K562 (cell line): Measurements from ENCODE around the gene ACE. TPM values are rescaled to one million over a fixed set of nuclear protein-coding genes. Genes with fewer than 3 reads are reported as not detected.

Experiments
- ATAC-seq: fragments of 200-7000 bp; cut with Tn5 transposase; 3 replicates; pipeline ENCODE4 v1.9.1; 2020; ENCODE audit warnings: moderate library complexity
- BruUV-seq: library from RNA; stranded (reverse); fragments of 400-500 nt; replicated peaks from 2 replicates; lab custom pipeline; 2021; lab: Mats Ljungman, UMichigan
- CTCF ChIA-PET: fragments of 300-600 bp; formaldehyde crosslinking; extraction: SDS; loops from one replicate; lab custom pipeline; 2021; ENCODE audit warnings: low intra/inter-chr PET ratio; lab: Yijun Ruan, JAX
- POLR2A ChIA-PET: fragments of 300-600, 350-650 bp; sonication (Branson Sonifier 250); formaldehyde crosslinking; extraction: SDS; loops from one replicate; lab custom pipeline; 2021; ENCODE audit warnings: antibody characterized with exemption, inconsistent platforms; lab: Yijun Ruan, JAX
- DNase-seq, 4 experiments: peaks; one replicate each; pipeline versions ENCODE4 v3.0.0 to v3.0.0-alpha.2; 2011 to 2018; ENCODE audit warnings: low spot score in 3 of 4, mixed read lengths in 3 of 4; ENCODE audit errors: extremely low read depth in 1 of 4
- FAIRE-seq: peaks from 2 replicates; lab custom pipeline; 2011; peaks lifted over from hg19 to GRCh38; lab: Jason Lieb, UNC
- H2AFZ ChIP-seq: 2 replicates; pipeline ENCODE4 v1.6.0; 2011; ENCODE audit warnings: low read depth, low read length, control low read depth, inconsistent platforms
- H3K27ac ChIP-seq: fragments of 200-600 bp; 3 replicates; pipeline ENCODE4 v1.8.0; 2011; ENCODE audit warnings: low read depth, mild to moderate bottlenecking, control low read depth, inconsistent platforms, low read length, moderate library complexity, mixed read lengths; ENCODE audit errors: extremely low read depth
- H3K27me3 ChIP-seq, 2 experiments: fragments of 300-600 bp in 1 of 2; 2 replicates in 1 of 2; 3 replicates in 1 of 2; pipeline versions ENCODE4 v1.6.0 to v1.8.0; 2011; ENCODE audit warnings: inconsistent platforms in 2 of 2, low read length in 2 of 2, mild to moderate bottlenecking in 1 of 2, mixed read lengths in 1 of 2, moderate library complexity in 1 of 2; ENCODE audit not compliant: control insufficient read depth in 2 of 2, insufficient read depth in 2 of 2
- H3K36me3 ChIP-seq: fragments of 300-600 bp; 3 replicates; pipeline ENCODE4 v1.8.0; 2011; ENCODE audit warnings: mild to moderate bottlenecking, low read length, inconsistent platforms; ENCODE audit not compliant: control insufficient read depth, insufficient read depth
- H3K4me1 ChIP-seq, 2 experiments: fragments of 200-600 bp in 1 of 2; replicated peaks in 1 of 2; 2 replicates in 1 of 2; 3 replicates in 1 of 2; pipeline versions ENCODE4 v1.5.1 to v1.8.0; 2011; ENCODE audit warnings: inconsistent platforms in 2 of 2, low read length in 2 of 2, mild to moderate bottlenecking in 1 of 2, mixed read lengths in 1 of 2, moderate library complexity in 1 of 2; ENCODE audit not compliant: control insufficient read depth in 2 of 2, insufficient read depth in 2 of 2
- H3K4me2 ChIP-seq: 2 replicates; pipeline ENCODE4 v1.6.1; 2011; ENCODE audit warnings: low read length, control low read depth, inconsistent platforms, mixed read lengths; ENCODE audit not compliant: insufficient read depth
- H3K4me3 ChIP-seq: fragments of 200-600 bp; sonication (generic), shearing (Covaris generic); 2 replicates; pipeline ENCODE4 v1.5.1; 2016; ENCODE audit warnings: control low read depth, inconsistent platforms
- H3K79me2 ChIP-seq: fragments of 200-600 bp; 3 replicates; pipeline ENCODE4 v1.8.0; 2011; ENCODE audit warnings: low read length, inconsistent platforms; ENCODE audit not compliant: control insufficient read depth, insufficient read depth
- H3K9ac ChIP-seq, 2 experiments: 2 replicates each; pipeline versions ENCODE4 v1.6.0 to v1.6.1; 2011; ENCODE audit warnings: low read depth in 2 of 2, low read length in 2 of 2, control low read depth in 1 of 2, inconsistent platforms in 1 of 2, mild to moderate bottlenecking in 1 of 2, mixed read lengths in 1 of 2; ENCODE audit not compliant: insufficient read depth in 1 of 2
- H3K9me1 ChIP-seq: one replicate; pipeline ENCODE4 v1.6.0; 2011; ENCODE audit warnings: inconsistent platforms, mild to moderate bottlenecking, low read length, moderate library complexity; ENCODE audit not compliant: control insufficient read depth, insufficient read depth
- H3K9me3 ChIP-seq: replicated peaks from 2 replicates; pipeline ENCODE4 v1.5.1; 2011; ENCODE audit warnings: low read depth, low read length, inconsistent platforms; ENCODE audit not compliant: control insufficient read depth, insufficient read depth
- H4K20me1 ChIP-seq: replicated peaks from 2 replicates; pipeline ENCODE4 v1.6.1; 2011; ENCODE audit warnings: low read length, inconsistent platforms, mixed read lengths; ENCODE audit not compliant: control insufficient read depth, insufficient read depth
- BDP1 ChIP-seq: IDR thresholded peaks from 3 replicates; pipeline ENCODE4 v1.6.1; 2011; ENCODE audit not compliant: insufficient read length, insufficient read depth
- WGBS: fragments of 100-300 bp; shearing (Covaris generic); methylation state at CpG from one replicate; pipeline ENCODE4 v1.1.6; 2016; ENCODE audit warnings: low coverage, mixed read lengths; ENCODE audit not compliant: insufficient coverage; ENCODE audit errors: missing lambda C conversion rate; 5-methylcytosine and 5-hydroxymethylcytosine counted together
- in situ Hi-C: fragments of 300-500 bp; cut with MboI; formaldehyde crosslinking; loops from 4 replicates; pipeline ENCODE4 v1.15.0; 2018; ENCODE audit warnings: inconsistent platforms, mixed read lengths
- intact Hi-C: fragments of 100-400 bp; cut with micrococcal nuclease; formaldehyde crosslinking; loops from 2 replicates; pipeline ENCODE4 v1.14.2; 2022
- polyA plus RNA-seq, 8 experiments: library from polyadenylated mRNA; depleted of rRNA in 4 of 8; stranded (reverse) in 5 of 8; unstranded in 3 of 8; fragments of >200 nt; fragmentation: Nextera tagmentation in 2 of 8; fragmentation: Illumina TruSeq in 1 of 8; extraction: Ambion mirVana in 2 of 8; extraction: Trizol in 1 of 8; gene quantifications; 2 replicates each; pipeline versions ENCODE4 v1.2.1 to v1.2.3, GENCODE V29; 2011 to 2014; ENCODE audit warnings: inconsistent platforms in 1 of 8, missing spikeins in 1 of 8
- total RNA-seq, 7 experiments: library from RNA; depleted of rRNA in 6 of 7; stranded (reverse); fragments of >200 nt in 6 of 7; fragmentation: Illumina TruSeq in 2 of 7; extraction: Trizol in 2 of 7; gene quantifications; 2 replicates each; pipeline versions ENCODE4 v1.2.1 to v1.2.3, GENCODE V29; 2011 to 2021; ENCODE audit warnings: low replicate concordance in 1 of 7
- TF ChIP-seq, protein P1 (sequence below): sonication (generic); formaldehyde crosslinking; IDR thresholded peaks from 2 replicates; pipeline ENCODE4 v1.8.1; 2023; ENCODE audit warnings: mild to moderate bottlenecking, missing genetic modification reagents

ACE gene
- total and polyA plus RNA-seq, 9 of the 15 experiments (the other 6 are each of a cell fraction or from before 2014, with no cell fraction given), result 0.07 to 2.5 (median 0.47) TPM; not detected in 1

DNA sequence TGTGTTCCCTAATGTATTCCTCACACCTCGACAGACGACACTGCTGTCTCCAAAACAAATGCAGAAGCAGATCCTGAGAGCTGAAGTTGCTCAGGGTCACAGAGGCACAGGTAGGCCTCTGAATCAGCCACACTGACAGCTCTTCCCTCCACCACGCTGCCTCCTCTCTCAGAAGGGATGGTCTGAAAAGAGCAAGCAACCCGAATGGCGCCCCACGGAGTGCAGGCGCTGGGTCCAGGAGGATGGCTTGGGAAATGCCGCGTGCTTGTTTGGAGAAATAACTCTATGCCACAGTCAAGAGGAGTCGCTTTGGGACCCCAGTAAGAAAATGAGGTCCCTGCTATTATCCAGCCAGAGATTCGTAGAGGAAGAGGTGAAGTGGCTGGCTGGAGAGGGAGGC, 46.6 kb upstream of the ACE start:
- no peak for FAIRE-seq
- no peak for ATAC-seq
- no peak for DNase-seq
- no peak for TF ChIP-seq BDP1
- TF ChIP-seq, protein P1, sequence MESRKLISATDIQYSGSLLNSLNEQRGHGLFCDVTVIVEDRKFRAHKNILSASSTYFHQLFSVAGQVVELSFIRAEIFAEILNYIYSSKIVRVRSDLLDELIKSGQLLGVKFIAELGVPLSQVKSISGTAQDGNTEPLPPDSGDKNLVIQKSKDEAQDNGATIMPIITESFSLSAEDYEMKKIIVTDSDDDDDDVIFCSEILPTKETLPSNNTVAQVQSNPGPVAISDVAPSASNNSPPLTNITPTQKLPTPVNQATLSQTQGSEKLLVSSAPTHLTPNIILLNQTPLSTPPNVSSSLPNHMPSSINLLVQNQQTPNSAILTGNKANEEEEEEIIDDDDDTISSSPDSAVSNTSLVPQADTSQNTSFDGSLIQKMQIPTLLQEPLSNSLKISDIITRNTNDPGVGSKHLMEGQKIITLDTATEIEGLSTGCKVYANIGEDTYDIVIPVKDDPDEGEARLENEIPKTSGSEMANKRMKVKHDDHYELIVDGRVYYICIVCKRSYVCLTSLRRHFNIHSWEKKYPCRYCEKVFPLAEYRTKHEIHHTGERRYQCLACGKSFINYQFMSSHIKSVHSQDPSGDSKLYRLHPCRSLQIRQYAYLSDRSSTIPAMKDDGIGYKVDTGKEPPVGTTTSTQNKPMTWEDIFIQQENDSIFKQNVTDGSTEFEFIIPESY, result peak; percentile 69; the same call in 1 of the 2 replicates
- in situ Hi-C loops (loop anchor here (25.0 kb wide), 1 partner anchor 407 kb away; the partner anchor contains the start of genes FTSJ3, PSMC5 and SMARCD2), intact Hi-C loops (loop anchor here (5.0 to 10.0 kb wide), 2 partner anchors 122 to 415 kb away; partner anchors contain the start of genes DCAF7 and SMARCD2)
- BruUV-seq, result no TSS peak
- H3K9me3 ChIP-seq, result no peaks in the 10 kb centered on the region
- no peak overlapping the region for H3K27ac ChIP-seq
- ChIA-PET CTCF (no interaction called here), POLR2A (interaction anchor here (0.6 to 1.3 kb wide), 3 partner anchors 13 to 153 kb away, joined by 3 to 4 read pairs (median 3); no protein-coding TSS in a partner anchor)
- peaks cover 16% of the 10 kb centered on the region; the same call in 1 of the 3 replicates for H3K36me3 ChIP-seq
- no peaks in the 10 kb centered on the region for H3K79me2 ChIP-seq
- 83% methylated on average over 11 of the region's 11 CpGs for WGBS
- H3K9me1 ChIP-seq, result peaks cover 3% of the 10 kb centered on the region
- no peak overlapping the region for H2AFZ ChIP-seq
- H3K4me2 ChIP-seq, result no peak overlapping the region
- H4K20me1 ChIP-seq, result no peaks in the 10 kb centered on the region
- no peak overlapping the region for H3K4me3 ChIP-seq
- H3K27me3 ChIP-seq, result no peaks in the 10 kb centered on the region
- peaks cover 38 to 43% of the 10 kb centered on the region in 2 experiments for H3K4me1 ChIP-seq
- 0 out of 4 replicates have a peak overlapping the region, but pooled peaks of 1 of the 2 experiments have one; percentile 36 for H3K9ac ChIP-seq
